Measurements from ENCODE around the gene SULT1C4. TPM values are rescaled to one million over a fixed set of nuclear protein-coding genes. Genes with fewer than 3 reads are reported as not detected.

The SULT1C4 gene
- polyA plus RNA-seq, 1 donor from 2014 or later: not detected

DNA sequence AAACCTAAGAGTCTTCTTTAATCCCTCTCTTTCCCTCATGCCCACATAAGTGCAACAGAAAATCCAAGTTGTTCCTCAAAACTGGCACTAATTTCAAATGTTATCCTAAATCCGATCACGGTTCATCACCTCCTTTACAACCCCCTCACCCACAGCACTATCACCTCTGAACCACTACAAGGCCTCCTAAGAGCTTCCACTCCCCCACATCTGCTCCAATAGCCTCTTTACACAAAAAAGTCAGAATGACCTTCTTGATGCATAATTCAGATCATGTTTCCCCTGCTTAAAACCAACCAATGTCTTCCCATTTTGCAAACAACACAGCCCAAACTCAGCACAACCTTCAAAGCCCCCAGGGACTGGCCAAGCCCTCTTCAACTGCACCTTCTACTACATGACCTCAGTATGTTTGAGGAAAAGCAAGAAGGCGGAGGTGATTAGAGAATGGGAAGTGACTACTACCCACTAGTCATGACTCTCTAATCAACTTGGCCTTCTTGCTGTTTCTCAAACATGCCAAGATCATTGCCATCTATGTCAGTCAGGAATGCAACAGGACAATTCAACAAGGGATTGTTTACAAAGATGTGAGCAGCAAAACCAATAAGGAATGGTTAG is 36.6 kb downstream of the SULT1C4 start:
- Histone ChIP-seq H3K27ac (ENCODE audit: low read length) (no peak overlapping the region), H2AFZ (ENCODE audit: low read depth, low read length) (no peak overlapping the region), H3K9me2 (ENCODE audit: insufficient read depth, low read length) (no peaks in the 10 kb centered on the region), H4K20me1 (ENCODE audit: insufficient read depth) (no peaks in the 10 kb centered on the region), H3F3A (ENCODE audit: insufficient read depth, low read length, poor library complexity, severe bottlenecking) (no peaks in the 10 kb centered on the region), H3K4me3 (ENCODE audit: low read length) (no peak overlapping the region), H3K9ac (ENCODE audit: low read length) (no peak overlapping the region), H3K4me2 (ENCODE audit: low read length) (no peak overlapping the region), H3K27me3 (ENCODE audit: insufficient read depth, low read depth, low read length) (no peaks in the 10 kb centered on the region), H3K79me2 (replicated peaks; ENCODE audit: insufficient read depth, low read length) (no peaks in the 10 kb centered on the region), H3K36me3 (ENCODE audit: insufficient read depth, low read length) (no peaks in the 10 kb centered on the region), H3K9me3 (ENCODE audit: low read length) (no peaks in the 10 kb centered on the region)
- TF ChIP-seq, protein P1, sequence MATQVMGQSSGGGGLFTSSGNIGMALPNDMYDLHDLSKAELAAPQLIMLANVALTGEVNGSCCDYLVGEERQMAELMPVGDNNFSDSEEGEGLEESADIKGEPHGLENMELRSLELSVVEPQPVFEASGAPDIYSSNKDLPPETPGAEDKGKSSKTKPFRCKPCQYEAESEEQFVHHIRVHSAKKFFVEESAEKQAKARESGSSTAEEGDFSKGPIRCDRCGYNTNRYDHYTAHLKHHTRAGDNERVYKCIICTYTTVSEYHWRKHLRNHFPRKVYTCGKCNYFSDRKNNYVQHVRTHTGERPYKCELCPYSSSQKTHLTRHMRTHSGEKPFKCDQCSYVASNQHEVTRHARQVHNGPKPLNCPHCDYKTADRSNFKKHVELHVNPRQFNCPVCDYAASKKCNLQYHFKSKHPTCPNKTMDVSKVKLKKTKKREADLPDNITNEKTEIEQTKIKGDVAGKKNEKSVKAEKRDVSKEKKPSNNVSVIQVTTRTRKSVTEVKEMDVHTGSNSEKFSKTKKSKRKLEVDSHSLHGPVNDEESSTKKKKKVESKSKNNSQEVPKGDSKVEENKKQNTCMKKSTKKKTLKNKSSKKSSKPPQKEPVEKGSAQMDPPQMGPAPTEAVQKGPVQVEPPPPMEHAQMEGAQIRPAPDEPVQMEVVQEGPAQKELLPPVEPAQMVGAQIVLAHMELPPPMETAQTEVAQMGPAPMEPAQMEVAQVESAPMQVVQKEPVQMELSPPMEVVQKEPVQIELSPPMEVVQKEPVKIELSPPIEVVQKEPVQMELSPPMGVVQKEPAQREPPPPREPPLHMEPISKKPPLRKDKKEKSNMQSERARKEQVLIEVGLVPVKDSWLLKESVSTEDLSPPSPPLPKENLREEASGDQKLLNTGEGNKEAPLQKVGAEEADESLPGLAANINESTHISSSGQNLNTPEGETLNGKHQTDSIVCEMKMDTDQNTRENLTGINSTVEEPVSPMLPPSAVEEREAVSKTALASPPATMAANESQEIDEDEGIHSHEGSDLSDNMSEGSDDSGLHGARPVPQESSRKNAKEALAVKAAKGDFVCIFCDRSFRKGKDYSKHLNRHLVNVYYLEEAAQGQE (IDR thresholded peaks at IDR 0.05; ENCODE audit: borderline replicate concordance): no peak

DNA sequence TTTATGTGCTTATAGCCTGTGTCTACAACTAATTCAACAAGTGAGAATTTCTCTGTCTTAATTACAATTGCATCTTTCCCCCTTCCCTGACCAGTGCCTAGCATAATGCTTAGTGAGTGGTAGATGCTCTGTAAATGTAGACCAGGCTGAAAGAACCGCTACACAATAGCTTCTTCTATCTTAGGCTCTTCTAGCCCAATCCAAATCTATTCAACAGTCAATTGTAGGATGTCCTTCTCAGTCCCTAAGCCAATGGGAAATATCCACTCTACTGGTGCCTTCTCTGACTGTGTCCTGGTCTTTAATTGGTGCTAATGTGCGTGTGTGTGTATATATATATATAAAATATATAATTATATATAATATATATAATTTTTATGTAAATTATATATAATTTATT is 37.2 kb downstream of the SULT1C4 start:
- Histone ChIP-seq H3K79me2 (replicated peaks; ENCODE audit: insufficient read depth, low read length) (no peaks in the 10 kb centered on the region), H3K36me3 (ENCODE audit: insufficient read depth, low read length) (no peaks in the 10 kb centered on the region), H4K20me1 (ENCODE audit: insufficient read depth) (no peaks in the 10 kb centered on the region), H3K9me2 (ENCODE audit: insufficient read depth, low read length) (no peaks in the 10 kb centered on the region), H3K4me2 (ENCODE audit: low read length) (no peak overlapping the region), H3K9me3 (ENCODE audit: low read length) (no peaks in the 10 kb centered on the region), H2AFZ (ENCODE audit: low read depth, low read length) (no peak overlapping the region), H3K27me3 (ENCODE audit: insufficient read depth, low read depth, low read length) (no peaks in the 10 kb centered on the region), H3F3A (ENCODE audit: insufficient read depth, low read length, poor library complexity, severe bottlenecking) (no peaks in the 10 kb centered on the region), H3K4me3 (ENCODE audit: low read length) (no peak overlapping the region), H3K27ac (ENCODE audit: low read length) (no peak overlapping the region), H3K9ac (ENCODE audit: low read length) (no peak overlapping the region)
- TF ChIP-seq RAD21 (conservative IDR thresholded peaks at IDR 0.05) (no peak), EP300 (conservative IDR thresholded peaks at IDR 0.05; ENCODE audit: poor library complexity, severe bottlenecking) (no peak), EZH2 (IDR thresholded peaks at IDR 0.05; ENCODE audit: borderline replicate concordance, insufficient read depth, low read length, poor library complexity, severe bottlenecking) (no peak), TAF1 (IDR thresholded peaks at IDR 0.05; ENCODE audit: low read depth) (no peak), POLR2AphosphoS5 (IDR thresholded peaks at IDR 0.05) (no peak), MXI1 (conservative IDR thresholded peaks at IDR 0.05; ENCODE audit: poor library complexity, severe bottlenecking) (no peak), SMC3 (conservative IDR thresholded peaks at IDR 0.05; ENCODE audit: poor library complexity) (no peak)
- TF ChIP-seq, protein P1 (IDR thresholded peaks at IDR 0.05; ENCODE audit: borderline replicate concordance): no peak
- TF ChIP-seq, protein P2, sequence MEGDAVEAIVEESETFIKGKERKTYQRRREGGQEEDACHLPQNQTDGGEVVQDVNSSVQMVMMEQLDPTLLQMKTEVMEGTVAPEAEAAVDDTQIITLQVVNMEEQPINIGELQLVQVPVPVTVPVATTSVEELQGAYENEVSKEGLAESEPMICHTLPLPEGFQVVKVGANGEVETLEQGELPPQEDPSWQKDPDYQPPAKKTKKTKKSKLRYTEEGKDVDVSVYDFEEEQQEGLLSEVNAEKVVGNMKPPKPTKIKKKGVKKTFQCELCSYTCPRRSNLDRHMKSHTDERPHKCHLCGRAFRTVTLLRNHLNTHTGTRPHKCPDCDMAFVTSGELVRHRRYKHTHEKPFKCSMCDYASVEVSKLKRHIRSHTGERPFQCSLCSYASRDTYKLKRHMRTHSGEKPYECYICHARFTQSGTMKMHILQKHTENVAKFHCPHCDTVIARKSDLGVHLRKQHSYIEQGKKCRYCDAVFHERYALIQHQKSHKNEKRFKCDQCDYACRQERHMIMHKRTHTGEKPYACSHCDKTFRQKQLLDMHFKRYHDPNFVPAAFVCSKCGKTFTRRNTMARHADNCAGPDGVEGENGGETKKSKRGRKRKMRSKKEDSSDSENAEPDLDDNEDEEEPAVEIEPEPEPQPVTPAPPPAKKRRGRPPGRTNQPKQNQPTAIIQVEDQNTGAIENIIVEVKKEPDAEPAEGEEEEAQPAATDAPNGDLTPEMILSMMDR (IDR thresholded peaks at IDR 0.05; ENCODE audit: poor library complexity, severe bottlenecking): no peak

Measured in neural cell (in vitro differentiated cells).